Measurements from ENCODE around the gene TPX2. TPM values are rescaled to one million over a fixed set of nuclear protein-coding genes. Genes with fewer than 3 reads are reported as not detected.
"Not testable (repeated sequence)": the region's sequence is repeated elsewhere in the genome, so short reads cannot be mapped to it uniquely, and the experiment has no call there.

TPX2 gene
- total RNA-seq, 1 experiment from 2014 or later: 245 TPM

- peak; percentile 95 for DNase-seq (ENCODE audit: low spot score)
Observed at GRCh38 chr20:31719644-31720485, 19.2 kb upstream of the TPX2 start.

- no peak for DNase-seq (ENCODE audit: low spot score)
Observed at GRCh38 chr20:31720486-31721407, 18.3 kb upstream of the TPX2 start.

- no peak for DNase-seq (ENCODE audit: low spot score)
Observed at GRCh38 chr20:31721408-31722256, 17.5 kb upstream of the TPX2 start.

- DNase-seq (ENCODE audit: low spot score): peak; percentile 71
Observed at GRCh38 chr20:31722257-31723068, 16.6 kb upstream of the TPX2 start, which contains the start of gene BCL2L1. BCL2L1 (minus strand) TSS chr20:31722868; CDS start chr20:31722218, 650 bp downstream.

- DNase-seq (ENCODE audit: low spot score): no peak
Observed at GRCh38 chr20:31723069-31723318, 16.1 kb upstream of the TPX2 start.

GRCh38 chr20:31723319-31724078 lies 15.6 kb upstream of the TPX2 start:
- DNase-seq (ENCODE audit: low spot score): peak; percentile 93

GRCh38 chr20:31731321-31731717 lies 7.8 kb upstream of the TPX2 start:
- DNase-seq (ENCODE audit: low spot score): no peak

GRCh38 chr20:31739550-31739977 lies 474 bp downstream of the TPX2 start:
- DNase-seq (ENCODE audit: low spot score): no peak

GRCh38 chr20:31740208-31740607 lies 1.1 kb downstream of the TPX2 start:
- DNase-seq (ENCODE audit: low spot score): peak; percentile 71

GRCh38 chr20:31740656-31741323 lies 1.7 kb downstream of the TPX2 start:
- no peak for DNase-seq (ENCODE audit: low spot score)

GRCh38 chr20:31746068-31746878 lies 7.2 kb downstream of the TPX2 start:
- DNase-seq (ENCODE audit: low spot score): no peak

- not testable (repeated sequence) for DNase-seq (ENCODE audit: low spot score)
Observed at GRCh38 chr20:31747028-31747427, 7.9 kb downstream of the TPX2 start.

- DNase-seq (ENCODE audit: low spot score): no peak
Observed at GRCh38 chr20:31747640-31748039, 8.6 kb downstream of the TPX2 start.

GRCh38 chr20:31749223-31749622 lies 10.1 kb downstream of the TPX2 start:
- no peak for DNase-seq (ENCODE audit: low spot score)

GRCh38 chr20:31751126-31751525 lies 12.0 kb downstream of the TPX2 start:
- DNase-seq (ENCODE audit: low spot score): peak; percentile 39

- no peak for DNase-seq (ENCODE audit: low spot score)
Observed at GRCh38 chr20:31757254-31757653, 18.2 kb downstream of the TPX2 start.

GRCh38 chr20:31758521-31758920 lies 19.4 kb downstream of the TPX2 start:
- no peak for DNase-seq (ENCODE audit: low spot score)

- DNase-seq (ENCODE audit: low spot score): no peak
Observed at GRCh38 chr20:31758991-31759390, 19.9 kb downstream of the TPX2 start.

Measured in A172 (cell line).